GM19240 (cell line): ENCODE data around the gene MSI2.
A peak's percentile ranks its signal among the peaks of the same experiment; 100 is the strongest.

Experiments used
- DNase-seq: peaks from one replicate; pipeline ENCODE4 v3.0.0; 2011; ENCODE audit warnings: low spot score; ENCODE audit not compliant: insufficient read length

MSI2 gene

DNA sequence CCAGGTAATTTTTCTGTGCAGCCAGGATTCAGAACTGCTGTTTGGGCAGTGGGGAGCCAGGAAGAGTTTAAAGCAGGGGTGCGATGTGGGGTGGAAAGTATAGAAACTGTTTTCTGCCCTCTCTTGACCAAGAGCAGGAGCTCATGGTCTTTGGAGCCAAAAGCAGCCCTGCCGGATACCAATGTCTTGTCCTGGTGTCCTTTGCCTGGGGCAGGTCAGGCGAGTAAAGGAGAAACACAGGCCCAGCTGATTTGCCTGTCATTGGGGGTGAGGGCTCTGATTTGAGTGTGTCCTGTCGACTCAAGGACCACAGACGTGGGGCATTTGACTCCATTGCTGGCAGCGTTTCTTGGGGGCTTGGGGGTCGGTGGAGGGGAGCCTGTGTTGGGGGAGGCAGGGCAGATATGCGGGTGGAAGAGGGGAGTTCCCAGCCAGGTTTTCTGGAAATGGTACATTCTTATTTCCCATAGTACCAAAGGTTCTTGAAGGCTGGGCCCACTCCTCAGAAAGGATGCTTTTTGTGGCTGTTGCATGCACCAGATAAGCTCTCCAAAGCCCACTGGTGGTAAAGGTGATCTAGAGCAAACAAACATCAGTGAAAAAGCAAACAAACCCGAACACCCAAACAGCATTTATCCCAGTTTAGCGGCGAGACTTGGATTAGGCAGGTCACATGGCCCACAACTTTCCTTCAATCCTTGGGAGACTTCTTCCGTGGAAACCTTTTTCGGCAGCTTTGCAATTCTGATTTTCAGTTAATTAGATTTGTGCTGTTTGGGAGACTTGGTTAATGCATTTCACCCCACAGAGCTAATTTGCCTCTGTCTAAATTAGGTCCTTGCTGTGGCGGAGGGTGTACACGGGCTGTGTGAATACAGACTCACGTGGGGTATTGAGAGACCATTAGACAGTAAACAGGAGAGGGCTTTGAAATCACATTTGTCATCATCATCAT, 59.0 kb downstream of the MSI2 start:
- DNase-seq, result no peak

DNA sequence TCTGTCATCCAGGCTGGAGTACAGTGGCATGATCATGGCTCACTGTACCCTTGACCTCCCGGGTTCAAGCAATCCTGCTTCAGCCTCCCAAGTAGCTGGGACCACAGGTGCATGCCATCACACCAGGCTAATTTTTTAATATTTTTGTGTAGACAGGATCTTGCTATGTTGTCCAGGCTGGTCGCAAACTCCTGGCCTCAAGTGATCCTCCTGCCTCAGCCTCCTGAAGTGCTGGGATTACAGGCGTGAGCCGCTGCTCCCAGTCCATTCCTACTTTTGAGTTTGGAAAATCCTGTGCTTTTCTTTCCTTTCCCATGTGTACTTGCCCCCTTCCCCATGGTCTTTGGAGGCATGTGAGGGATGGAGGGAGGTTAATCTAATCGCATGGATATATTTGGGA, 60.0 kb downstream of the MSI2 start:
- DNase-seq, result no peak

DNA sequence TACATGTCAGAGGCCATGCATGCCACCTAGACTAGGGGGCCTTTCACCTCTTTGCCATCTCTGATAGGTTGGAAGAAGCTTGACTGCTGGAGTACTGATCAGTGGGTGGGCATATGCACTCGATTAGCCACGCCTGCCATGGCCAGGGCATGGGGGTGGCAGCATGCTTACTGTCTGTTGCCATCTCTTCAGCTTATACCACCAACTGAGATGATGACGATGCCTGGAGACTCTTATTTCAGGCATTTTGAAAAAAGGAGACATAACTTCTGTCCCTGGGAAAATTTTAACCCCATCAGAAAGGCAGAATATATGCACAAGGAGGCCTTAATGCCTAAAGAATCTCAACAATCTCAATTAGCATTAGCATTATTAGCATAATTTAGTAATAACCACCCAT, 60.8 kb downstream of the MSI2 start:
- no peak for DNase-seq

- DNase-seq, result no peak
Measured at GRCh38 chr17:57318913-57319312, 62.6 kb downstream of the MSI2 start.

- DNase-seq, result no peak
Measured at GRCh38 chr17:57319806-57320205, 63.5 kb downstream of the MSI2 start.

DNA sequence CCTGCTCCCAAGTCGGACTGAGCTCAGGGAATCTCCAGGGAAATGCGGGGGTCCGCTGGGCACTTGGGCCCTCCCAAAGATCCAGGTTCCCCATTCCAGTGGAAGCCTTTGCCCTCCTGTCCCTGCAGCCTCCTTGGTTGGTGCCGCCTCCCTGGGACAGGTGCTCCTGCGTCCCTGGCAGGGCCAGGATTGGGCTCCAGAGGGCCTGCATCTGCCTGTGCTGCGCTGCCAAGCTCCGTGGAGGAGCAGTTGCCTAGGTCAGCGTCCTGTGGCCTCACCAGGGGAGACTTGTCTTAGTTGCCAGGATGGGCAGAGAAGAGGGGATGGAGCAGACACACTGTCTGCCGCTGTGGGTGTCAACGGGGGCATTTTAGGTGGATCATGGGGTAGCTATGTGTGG, 67.1 kb downstream of the MSI2 start:
- no peak for DNase-seq

GRCh38 chr17:57324060-57324459, 67.7 kb downstream of the MSI2 start:
- no peak for DNase-seq

DNA sequence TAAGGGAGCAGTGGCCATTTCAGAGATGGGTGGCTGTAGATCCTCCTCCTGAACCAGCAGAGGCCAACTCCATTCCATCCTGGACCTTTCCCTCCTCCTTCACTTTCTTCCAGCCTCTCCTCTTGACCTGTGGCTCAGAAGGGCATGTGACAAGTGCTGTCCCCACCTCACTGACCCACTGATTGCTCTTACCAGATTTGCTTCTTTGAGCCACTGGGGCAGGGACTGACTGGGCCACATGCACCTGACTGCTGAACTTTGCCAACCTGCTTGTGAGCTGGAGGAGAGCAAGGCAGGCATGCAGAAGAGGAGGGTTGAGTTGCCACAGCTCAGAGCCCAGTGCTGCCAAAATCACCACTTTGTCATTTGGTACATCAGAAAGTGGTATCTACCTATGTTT, 68.3 kb downstream of the MSI2 start:
- no peak for DNase-seq

GRCh38 chr17:57326336-57326735, 70.0 kb downstream of the MSI2 start:
- DNase-seq, result no peak

DNA sequence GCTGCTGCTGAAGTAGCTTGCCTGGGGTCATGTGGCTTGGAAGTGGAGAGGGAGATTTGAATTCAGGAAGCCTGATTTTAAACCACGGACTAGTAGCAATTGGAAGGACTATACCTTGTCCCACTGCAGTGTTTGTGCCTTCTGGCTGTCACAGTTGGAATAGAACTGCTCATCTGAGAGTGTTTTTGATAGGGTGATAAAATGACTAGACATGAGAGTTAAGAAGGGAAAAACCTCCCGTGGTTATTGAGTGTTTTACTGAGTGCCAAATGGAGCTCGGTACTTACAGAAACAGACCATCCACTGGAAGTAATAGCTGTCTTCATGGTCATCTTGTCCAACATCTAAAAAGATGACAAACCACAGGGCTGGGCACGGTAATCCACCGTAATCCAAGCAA, 70.4 kb downstream of the MSI2 start:
- no peak for DNase-seq

DNA sequence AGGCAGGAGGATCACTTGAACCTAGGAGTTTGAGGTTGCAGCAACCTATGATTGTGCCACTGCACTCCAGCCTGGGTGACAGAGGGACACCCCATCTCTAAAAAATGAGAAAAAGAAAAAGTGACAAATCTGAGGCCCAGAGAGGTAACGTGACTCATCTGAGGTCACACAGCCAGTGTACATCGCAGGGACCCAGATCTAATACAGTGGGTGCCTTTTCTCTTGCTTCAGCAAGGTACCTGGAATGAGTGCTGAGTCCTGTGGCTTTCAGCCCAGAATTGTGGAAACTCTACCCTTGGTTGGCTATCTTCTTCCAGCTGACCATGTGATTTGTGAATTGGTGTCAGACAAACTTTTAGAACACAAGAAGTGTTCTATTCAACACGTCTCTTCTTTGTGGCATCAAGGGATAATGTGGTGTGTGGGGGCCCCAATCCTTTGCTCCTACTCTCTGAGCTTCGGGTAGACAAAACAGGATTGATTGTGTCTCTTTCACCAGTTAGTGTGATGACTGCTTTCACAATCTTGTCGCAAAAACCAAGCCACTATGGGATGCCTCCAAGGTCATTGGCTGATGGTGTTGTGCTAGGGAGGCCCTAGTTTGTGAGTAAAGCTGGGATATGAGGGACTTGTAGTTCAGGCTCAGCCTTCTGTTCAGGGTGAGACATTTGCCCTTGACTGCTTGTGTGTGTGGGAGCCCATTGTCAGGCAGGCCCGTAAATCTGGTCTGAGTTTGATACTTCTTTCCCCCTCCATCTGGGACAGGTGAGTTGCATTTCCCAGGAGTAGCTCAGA, 71.0 kb downstream of the MSI2 start:
- no peak for DNase-seq

GRCh38 chr17:57328109-57328882, 72.0 kb downstream of the MSI2 start:
- DNase-seq, result no peak

DNA sequence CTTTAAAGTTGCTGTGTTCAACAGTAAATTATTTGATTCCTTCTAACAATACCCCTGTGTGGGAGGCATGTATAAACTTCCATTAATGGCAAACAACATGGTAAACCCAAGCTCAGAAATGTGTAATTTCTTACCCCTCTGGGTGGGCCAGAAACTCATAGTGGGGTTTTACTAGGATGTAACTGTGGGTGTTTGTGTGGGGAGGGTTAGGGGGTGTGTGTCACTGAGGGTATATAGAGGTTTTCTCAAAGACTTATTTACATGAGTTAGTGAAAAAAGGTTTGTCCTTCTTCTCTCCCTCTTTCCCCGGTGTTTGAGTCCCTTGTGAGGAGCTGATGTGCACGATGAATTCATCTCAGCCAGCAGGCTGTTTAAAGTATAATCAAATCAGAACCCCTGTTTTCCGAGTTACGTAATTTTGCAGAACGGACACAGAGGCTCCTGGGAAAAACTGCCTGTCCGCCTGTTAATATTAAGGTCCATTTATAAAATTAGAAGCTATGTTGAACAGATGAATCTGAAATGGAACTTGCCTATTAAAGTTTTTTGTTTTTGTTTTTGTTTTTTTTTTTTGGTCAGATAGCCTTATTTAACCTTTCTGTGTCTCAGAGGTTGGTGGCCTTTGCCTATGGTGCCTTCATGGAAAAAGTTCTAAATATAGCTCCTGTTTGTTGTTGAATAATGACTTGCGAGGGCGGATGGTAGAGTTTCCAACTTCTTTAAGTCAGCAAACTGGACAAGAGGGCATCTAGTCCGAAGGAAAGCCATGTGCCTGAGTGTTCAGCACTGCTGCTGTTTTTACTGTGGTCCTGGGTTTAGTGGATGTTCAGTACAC, 73.3 kb downstream of the MSI2 start:
- no peak for DNase-seq

DNA sequence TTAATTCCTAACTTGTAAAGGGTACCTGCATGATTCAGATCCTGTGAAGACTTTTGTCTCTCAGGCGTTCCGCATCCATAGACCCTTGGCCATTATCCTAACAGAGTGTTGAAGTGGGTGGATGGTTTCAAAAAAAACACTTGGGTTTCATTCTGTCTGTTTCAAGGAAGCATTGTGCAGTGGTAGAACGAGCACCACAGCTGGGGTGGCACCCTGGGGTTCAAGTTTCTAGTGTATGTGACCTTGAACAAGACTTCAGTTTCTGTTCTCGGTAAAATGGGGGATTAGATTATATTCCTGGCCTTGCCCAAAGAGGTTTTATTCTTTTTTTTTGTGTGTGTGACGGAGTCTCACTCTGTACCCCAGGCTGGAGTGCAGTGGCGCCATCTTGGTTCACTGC, 74.3 kb downstream of the MSI2 start:
- no peak for DNase-seq

DNA sequence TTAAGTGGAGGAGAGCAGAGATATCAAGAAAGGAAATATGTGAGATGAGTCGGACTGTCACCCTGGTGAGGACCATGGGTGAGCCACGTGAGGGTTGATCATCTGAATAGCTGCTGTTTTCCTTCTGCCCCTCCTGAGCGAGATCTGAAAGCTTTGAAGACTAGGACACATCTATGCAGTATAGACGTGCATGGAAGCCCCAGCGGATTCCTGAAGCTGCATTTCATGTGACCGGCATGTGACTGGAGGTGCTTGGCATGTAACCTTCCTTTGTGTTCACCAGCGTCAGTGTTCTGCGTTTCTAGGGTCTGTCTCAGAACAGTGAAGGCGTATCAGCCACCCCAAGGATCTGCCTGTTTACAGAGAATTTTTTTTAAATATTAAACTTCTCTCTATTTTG, 75.1 kb downstream of the MSI2 start:
- DNase-seq, result no peak

- DNase-seq, result no peak
Measured at GRCh38 chr17:57332501-57332900, 76.2 kb downstream of the MSI2 start.

- no peak for DNase-seq
Measured at GRCh38 chr17:57335195-57335792, 79.0 kb downstream of the MSI2 start.

- DNase-seq, result no peak
Measured at GRCh38 chr17:57337390-57337789, 81.1 kb downstream of the MSI2 start.

GRCh38 chr17:57338257-57338914, 82.1 kb downstream of the MSI2 start:
- DNase-seq, result peak; percentile 30
